DOHH2 (cell line): ENCODE data around the gene ATRN.

Experiments
- CTCF ChIP-seq: fragments of 200-600 bp; sonication (generic); IDR thresholded peaks from one replicate; pipeline ENCODE4 v1.5.1; 2014; ENCODE audit warnings: antibody characterized with exemption, mild to moderate bottlenecking, low read depth, low read length; ENCODE audit not compliant: poor library complexity, severe bottlenecking
- EZH2phosphoT487 ChIP-seq: fragments of 200-600 bp; sonication (generic); IDR thresholded peaks from 2 replicates; pipeline ENCODE4 v1.6.1; 2017; ENCODE audit warnings: borderline replicate concordance, mild to moderate bottlenecking, antibody characterized with exemption, low read length, moderate library complexity, mixed read lengths

DNA sequence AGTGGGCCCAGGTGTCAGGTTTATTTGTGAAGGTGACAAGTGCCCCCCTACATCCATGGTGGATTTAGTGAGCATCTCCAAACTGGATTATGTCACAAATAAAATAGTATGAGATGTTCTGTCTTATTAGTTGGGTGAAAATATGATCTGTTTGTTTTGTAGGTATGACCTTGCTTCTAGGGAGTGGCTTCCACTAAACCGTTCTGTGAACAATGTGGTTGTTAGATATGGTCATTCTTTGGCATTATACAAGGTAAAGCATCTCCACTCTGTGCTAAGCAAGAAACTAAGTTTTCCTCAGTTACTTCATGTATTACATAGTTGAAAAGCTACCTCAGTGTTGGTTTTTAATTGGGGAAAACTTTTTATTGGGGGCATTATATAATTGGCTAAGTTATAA, 88.4 kb downstream of the ATRN start:
- TF ChIP-seq CTCF (no peak), EZH2phosphoT487 (no peak)
